Hepatocyte (in vitro differentiated cells): ENCODE measurements around the gene FOXO1. TPM values are rescaled to one million over a fixed set of nuclear protein-coding genes. Genes with fewer than 3 reads are reported as not detected.

Experiments
- DNase-seq: peaks from one replicate; pipeline ENCODE4 v3.0.0-alpha.2; 2016; ENCODE audit warnings: low spot score
- H2AFZ ChIP-seq: fragments of 200-600 bp; sonication (generic); 2 replicates; pipeline ENCODE4 v1.6.0; 2016; ENCODE audit warnings: antibody characterized with exemption, mild to moderate bottlenecking
- H3K27ac ChIP-seq: fragments of 200-600 bp; sonication (generic); 2 replicates; pipeline ENCODE4 v1.5.1; 2016; ENCODE audit warnings: mild to moderate bottlenecking
- H3K27me3 ChIP-seq: fragments of 200-600 bp; sonication (generic); 2 replicates; pipeline ENCODE4 v1.6.1; 2016
- H3K36me3 ChIP-seq: fragments of 200-600 bp; sonication (generic); replicated peaks from 2 replicates; pipeline ENCODE4 v1.5.1; 2016; ENCODE audit warnings: low read depth; ENCODE audit not compliant: insufficient read depth
- H3K4me1 ChIP-seq: fragments of 200-600 bp; sonication (generic); 2 replicates; pipeline ENCODE4 v1.5.1; 2016; ENCODE audit warnings: mild to moderate bottlenecking, moderate library complexity; ENCODE audit not compliant: insufficient read depth
- H3K4me2 ChIP-seq: fragments of 200-600 bp; sonication (generic); 2 replicates; pipeline ENCODE4 v1.6.0; 2016
- H3K4me3 ChIP-seq: fragments of 200-600 bp; sonication (generic); 2 replicates; pipeline ENCODE4 v1.5.1; 2016; ENCODE audit warnings: mild to moderate bottlenecking
- H3K79me2 ChIP-seq: fragments of 200-600 bp; sonication (generic); 2 replicates; pipeline ENCODE4 v1.6.0; 2017; ENCODE audit warnings: mild to moderate bottlenecking
- H3K9me2 ChIP-seq: fragments of 200-600 bp; sonication (generic); replicated peaks from 2 replicates; pipeline ENCODE4 v1.6.0; 2017; ENCODE audit warnings: mild to moderate bottlenecking; ENCODE audit not compliant: insufficient read depth
- H3K9me3 ChIP-seq: fragments of 200-600 bp; sonication (generic); 2 replicates; pipeline ENCODE4 v1.5.1; 2016; ENCODE audit warnings: low read depth, mild to moderate bottlenecking
- H4K20me1 ChIP-seq: fragments of 200-600 bp; sonication (generic); 2 replicates; pipeline ENCODE4 v1.6.0; 2016; ENCODE audit warnings: mild to moderate bottlenecking; ENCODE audit not compliant: insufficient read depth, poor library complexity, severe bottlenecking
- EZH2 ChIP-seq: fragments of 200-600 bp; sonication (generic); IDR thresholded peaks from 2 replicates; pipeline ENCODE4 v1.6.1; 2016; ENCODE audit warnings: antibody characterized with exemption, mild to moderate bottlenecking, borderline replicate concordance
- EZH2phosphoT487 ChIP-seq: fragments of 200-600 bp; sonication (generic); IDR thresholded peaks from one replicate; pipeline ENCODE4 v1.6.1; 2018; ENCODE audit warnings: antibody characterized with exemption, mild to moderate bottlenecking, low read depth, moderate library complexity; ENCODE audit not compliant: unreplicated experiment, severe bottlenecking
- WGBS: methylation state at CpG from one replicate; pipeline ENCODE4 v1.1.6; 2016; ENCODE audit warnings: low lambda C conversion rate; ENCODE audit errors: missing lambda C conversion rate; 5-methylcytosine and 5-hydroxymethylcytosine counted together
- polyA plus RNA-seq: library from polyadenylated mRNA; unstranded; fragments of >200 nt; fragmentation: Nextera tagmentation; extraction: Ambion mirVana; gene quantifications from 2 replicates; pipeline ENCODE4 v1.2.1, GENCODE V29; 2016
- total RNA-seq: library from RNA; depleted of rRNA; stranded (reverse); fragments of >200 nt; gene quantifications from 2 replicates; pipeline ENCODE4 v1.2.3, GENCODE V29; 2014
- TF ChIP-seq, protein P1 (sequence below): fragments of 200-600 bp; sonication (generic); IDR thresholded peaks from 2 replicates; pipeline ENCODE4 v1.5.1; 2016; ENCODE audit warnings: antibody characterized with exemption, mild to moderate bottlenecking; ENCODE audit not compliant: poor library complexity

The FOXO1 gene
- total and polyA plus RNA-seq, 2 experiments from 2014 or later: 30.3 to 35.2 TPM

DNA sequence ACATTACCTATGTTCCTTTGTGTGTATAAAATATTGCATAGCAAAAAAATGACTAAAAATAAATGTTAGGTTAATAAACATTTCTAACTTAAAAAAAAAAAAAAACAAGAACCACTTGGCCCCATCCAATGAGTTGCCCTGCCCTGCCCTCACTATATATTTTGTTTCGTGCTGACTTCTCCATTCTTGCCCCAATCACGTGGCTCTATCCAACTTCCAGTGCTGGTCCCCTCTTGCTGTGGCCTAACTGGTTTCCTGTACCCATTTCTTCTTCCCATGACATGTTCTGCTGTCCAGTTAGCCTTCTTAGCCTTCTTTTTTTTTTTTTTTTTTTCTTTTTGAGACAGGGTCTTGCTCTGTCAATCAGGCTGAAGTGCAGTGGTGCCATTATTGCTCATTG, 151.6 kb downstream of the FOXO1 start:
- TF ChIP-seq, protein P1, sequence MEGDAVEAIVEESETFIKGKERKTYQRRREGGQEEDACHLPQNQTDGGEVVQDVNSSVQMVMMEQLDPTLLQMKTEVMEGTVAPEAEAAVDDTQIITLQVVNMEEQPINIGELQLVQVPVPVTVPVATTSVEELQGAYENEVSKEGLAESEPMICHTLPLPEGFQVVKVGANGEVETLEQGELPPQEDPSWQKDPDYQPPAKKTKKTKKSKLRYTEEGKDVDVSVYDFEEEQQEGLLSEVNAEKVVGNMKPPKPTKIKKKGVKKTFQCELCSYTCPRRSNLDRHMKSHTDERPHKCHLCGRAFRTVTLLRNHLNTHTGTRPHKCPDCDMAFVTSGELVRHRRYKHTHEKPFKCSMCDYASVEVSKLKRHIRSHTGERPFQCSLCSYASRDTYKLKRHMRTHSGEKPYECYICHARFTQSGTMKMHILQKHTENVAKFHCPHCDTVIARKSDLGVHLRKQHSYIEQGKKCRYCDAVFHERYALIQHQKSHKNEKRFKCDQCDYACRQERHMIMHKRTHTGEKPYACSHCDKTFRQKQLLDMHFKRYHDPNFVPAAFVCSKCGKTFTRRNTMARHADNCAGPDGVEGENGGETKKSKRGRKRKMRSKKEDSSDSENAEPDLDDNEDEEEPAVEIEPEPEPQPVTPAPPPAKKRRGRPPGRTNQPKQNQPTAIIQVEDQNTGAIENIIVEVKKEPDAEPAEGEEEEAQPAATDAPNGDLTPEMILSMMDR: no peak
- no peak for TF ChIP-seq EZH2
- TF ChIP-seq EZH2phosphoT487: no peak
- no peak overlapping the region for H3K4me2 ChIP-seq
- H3K9me3 ChIP-seq: no peaks in the 10 kb centered on the region
- H3K27me3 ChIP-seq: no peaks in the 10 kb centered on the region
- no peak overlapping the region for H3K4me3 ChIP-seq
- 94% methylated on average over 2 of the region's 2 CpGs for WGBS
- H4K20me1 ChIP-seq: no peaks in the 10 kb centered on the region
- H3K27ac ChIP-seq: no peak overlapping the region
- H3K79me2 ChIP-seq: no peaks in the 10 kb centered on the region
- no peaks in the 10 kb centered on the region for H3K4me1 ChIP-seq
- no peaks in the 10 kb centered on the region for H3K9me2 ChIP-seq
- DNase-seq: no peak
- no peaks in the 10 kb centered on the region for H3K36me3 ChIP-seq
- H2AFZ ChIP-seq: no peak overlapping the region

GRCh38 chr13:40509876-40510275, 156.6 kb downstream of the FOXO1 start:
- no peak for DNase-seq
- H3K27me3 ChIP-seq: no peaks in the 10 kb centered on the region
- H3K4me3 ChIP-seq: no peak overlapping the region
- 97% methylated on average over 2 of the region's 2 CpGs for WGBS
- TF ChIP-seq, protein P1: no peak
- TF ChIP-seq EZH2 (no peak), EZH2phosphoT487 (no peak)
- no peak overlapping the region for H3K27ac ChIP-seq
- no peaks in the 10 kb centered on the region for H3K79me2 ChIP-seq
- H3K4me2 ChIP-seq: no peak overlapping the region
- no peaks in the 10 kb centered on the region for H4K20me1 ChIP-seq
- no peaks in the 10 kb centered on the region for H3K9me2 ChIP-seq
- H3K4me1 ChIP-seq: no peaks in the 10 kb centered on the region
- no peak overlapping the region for H2AFZ ChIP-seq
- no peaks in the 10 kb centered on the region for H3K36me3 ChIP-seq
- H3K9me3 ChIP-seq: no peaks in the 10 kb centered on the region

- 85% methylated on average over 3 of the region's 3 CpGs for WGBS
- Histone ChIP-seq H3K4me1 (no peaks in the 10 kb centered on the region), H4K20me1 (no peaks in the 10 kb centered on the region), H2AFZ (no peak overlapping the region), H3K79me2 (no peaks in the 10 kb centered on the region), H3K36me3 (no peaks in the 10 kb centered on the region), H3K27ac (no peak overlapping the region), H3K9me3 (no peaks in the 10 kb centered on the region), H3K27me3 (no peaks in the 10 kb centered on the region), H3K9me2 (no peaks in the 10 kb centered on the region), H3K4me2 (no peak overlapping the region), H3K4me3 (no peak overlapping the region)
- no peak for DNase-seq
- TF ChIP-seq EZH2phosphoT487: no peak
- TF ChIP-seq, protein P1: no peak
- no peak for TF ChIP-seq EZH2
These were observed 157.6 kb downstream of the FOXO1 start for GRCh38 chr13:40508767-40509342.

DNA sequence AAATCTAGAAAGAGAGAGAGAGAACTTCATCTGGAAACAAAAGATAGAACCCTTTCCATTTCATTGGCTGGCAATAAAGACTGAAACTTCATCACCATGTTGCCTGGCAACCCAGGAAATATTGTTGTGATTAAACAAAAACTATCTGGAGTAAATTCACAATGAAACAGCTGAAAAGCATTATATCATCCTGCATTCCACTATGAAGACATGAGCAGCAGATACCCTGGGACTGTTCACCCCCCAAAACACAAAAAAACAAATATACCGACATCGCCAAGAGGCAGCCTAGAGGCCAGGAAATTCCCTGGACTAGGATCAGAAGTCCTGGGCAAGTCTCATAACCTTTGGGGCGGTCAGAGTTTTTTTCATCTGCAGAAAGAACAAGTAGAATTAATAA, 158.3 kb downstream of the FOXO1 start:
- Histone ChIP-seq H3K79me2 (no peaks in the 10 kb centered on the region), H3K27me3 (no peaks in the 10 kb centered on the region), H3K27ac (no peak overlapping the region), H3K4me2 (no peak overlapping the region), H3K9me2 (no peaks in the 10 kb centered on the region), H3K36me3 (no peaks in the 10 kb centered on the region), H4K20me1 (no peaks in the 10 kb centered on the region), H3K4me1 (peaks cover 6% of the 10 kb centered on the region), H3K9me3 (no peaks in the 10 kb centered on the region), H2AFZ (no peak overlapping the region), H3K4me3 (no peak overlapping the region)
- WGBS: 92% methylated on average over 3 of the region's 3 CpGs
- DNase-seq: no peak
- TF ChIP-seq, protein P1: no peak
- TF ChIP-seq EZH2phosphoT487: no peak
- TF ChIP-seq EZH2: no peak
